Spleen (tissue), 7 donors: ENCODE results near the gene SH3BGRL2.

Source experiments
- POLR2AphosphoS5 ChIP-seq, 3 donors: sonication (generic); formaldehyde crosslinking; IDR thresholded peaks; one replicate each; pipeline ENCODE4 v1.5.1; 2017; ENCODE audit warnings: antibody characterized with exemption in 3 of 3
- TF ChIP-seq, protein P1 (sequence below), 11 experiments: fragments of 200-600 bp in 7 of 11; fragments of 450-650 bp in 4 of 11; sonication (generic) in 4 of 11; IDR thresholded peaks in 8 of 11; conservative IDR thresholded peaks in 3 of 11; 1 replicate in 7 of 11; 2 replicates in 4 of 11; pipeline versions ENCODE4 v1.4.0 to v1.8.0; 2016 to 2021; ENCODE audit warnings: antibody characterized with exemption in 11 of 11, inconsistent platforms in 4 of 11, mild to moderate bottlenecking in 1 of 11
- donor health status: DM: no; HTN: no; CAD: no; lungs with moderate emphysema.
- donor health status: DM: no; HTN: no; CAD: no.
- donor health status: DM: no; HTN: no; CAD: no.

DNA sequence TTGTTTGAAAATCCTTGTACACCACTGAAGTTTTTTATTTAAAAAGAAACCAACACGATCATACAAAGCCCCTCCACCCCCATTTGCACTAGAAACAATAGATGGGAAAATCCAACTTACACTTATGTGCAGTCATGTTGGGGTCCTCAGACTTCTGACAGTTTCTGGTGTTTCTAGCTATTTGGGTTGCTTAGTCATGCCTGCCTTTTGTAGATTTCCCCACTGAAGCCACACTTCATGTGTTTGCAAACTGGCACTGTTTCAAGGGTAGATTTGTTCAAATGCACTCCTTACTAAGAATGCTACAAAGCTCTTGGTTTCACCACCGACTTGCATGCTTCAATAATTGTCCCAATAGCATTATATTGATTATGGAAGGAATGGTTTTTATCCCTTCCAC lies 1.5 kb downstream of the SH3BGRL2 start:
- no peak for TF ChIP-seq POLR2AphosphoS5 (IDR thresholded peaks at IDR 0.05)
- TF ChIP-seq, protein P1, sequence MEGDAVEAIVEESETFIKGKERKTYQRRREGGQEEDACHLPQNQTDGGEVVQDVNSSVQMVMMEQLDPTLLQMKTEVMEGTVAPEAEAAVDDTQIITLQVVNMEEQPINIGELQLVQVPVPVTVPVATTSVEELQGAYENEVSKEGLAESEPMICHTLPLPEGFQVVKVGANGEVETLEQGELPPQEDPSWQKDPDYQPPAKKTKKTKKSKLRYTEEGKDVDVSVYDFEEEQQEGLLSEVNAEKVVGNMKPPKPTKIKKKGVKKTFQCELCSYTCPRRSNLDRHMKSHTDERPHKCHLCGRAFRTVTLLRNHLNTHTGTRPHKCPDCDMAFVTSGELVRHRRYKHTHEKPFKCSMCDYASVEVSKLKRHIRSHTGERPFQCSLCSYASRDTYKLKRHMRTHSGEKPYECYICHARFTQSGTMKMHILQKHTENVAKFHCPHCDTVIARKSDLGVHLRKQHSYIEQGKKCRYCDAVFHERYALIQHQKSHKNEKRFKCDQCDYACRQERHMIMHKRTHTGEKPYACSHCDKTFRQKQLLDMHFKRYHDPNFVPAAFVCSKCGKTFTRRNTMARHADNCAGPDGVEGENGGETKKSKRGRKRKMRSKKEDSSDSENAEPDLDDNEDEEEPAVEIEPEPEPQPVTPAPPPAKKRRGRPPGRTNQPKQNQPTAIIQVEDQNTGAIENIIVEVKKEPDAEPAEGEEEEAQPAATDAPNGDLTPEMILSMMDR (IDR thresholded peaks at IDR 0.05 in 8 of 11, conservative IDR thresholded peaks at IDR 0.05 in 3 of 11) = no peak
